TTC549 (cell line): ENCODE results near the gene SNX2.
"Not testable (repeated sequence)": the region's sequence is repeated elsewhere in the genome, so short reads cannot be mapped to it uniquely, and the experiment has no call there.

Experiments
- FAIRE-seq: peaks from 2 replicates; lab custom pipeline; 2012; peaks lifted over from hg19 to GRCh38; lab: Jason Lieb, UNC

SNX2 gene

DNA sequence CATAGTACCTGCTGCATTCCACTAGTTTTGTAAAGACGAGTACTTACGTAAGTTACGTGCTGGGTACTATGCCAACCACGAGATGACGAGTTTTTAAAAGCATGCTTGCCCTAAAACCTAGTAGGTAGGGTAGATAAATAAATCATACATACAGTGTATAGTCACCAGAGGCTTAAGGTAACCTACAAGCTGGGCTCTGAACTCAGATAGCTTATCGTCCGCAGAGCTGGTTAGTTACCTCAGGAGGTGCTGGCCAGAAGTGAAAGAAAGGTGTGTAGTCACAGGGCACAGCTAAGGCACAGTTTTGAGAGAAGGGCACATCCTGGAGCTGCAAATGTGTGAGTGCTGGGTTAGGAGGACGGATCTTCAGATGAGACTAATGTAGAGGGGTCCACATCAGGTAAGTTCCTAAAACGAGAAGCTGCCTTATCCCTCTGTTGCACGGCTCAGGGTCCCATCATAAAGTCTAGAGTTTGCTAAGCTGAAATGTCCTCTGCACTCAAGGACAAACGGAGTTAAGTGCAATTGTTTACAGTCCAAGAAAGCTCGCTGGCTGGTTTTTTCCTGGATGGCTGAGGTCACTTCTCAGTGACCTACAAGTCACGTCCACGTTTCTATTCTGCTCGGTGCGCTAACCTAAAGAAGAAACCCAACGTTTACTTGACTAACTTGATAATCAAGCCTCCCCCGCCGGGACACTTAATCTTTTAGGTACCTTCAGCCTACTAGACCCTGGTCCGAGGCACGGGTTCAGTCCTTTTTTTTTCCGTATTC, 69.4 kb downstream of the SNX2 start:
- no peak for FAIRE-seq

DNA sequence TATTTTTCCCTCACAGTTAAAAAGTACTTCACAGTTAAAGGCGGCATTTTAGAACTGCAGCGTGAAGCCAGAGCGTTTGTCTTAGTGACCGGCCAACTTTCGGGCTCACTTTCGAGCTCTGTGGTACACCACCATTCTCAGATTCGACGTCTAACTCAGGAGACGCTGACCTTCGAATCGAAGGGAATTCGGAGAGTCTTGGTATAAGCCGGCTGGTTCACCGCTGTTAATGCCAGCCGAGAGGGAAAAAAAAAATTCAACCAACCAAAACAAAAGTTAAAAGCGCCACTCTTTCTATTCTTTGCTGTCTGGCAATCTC, 70.0 kb downstream of the SNX2 start:
- no peak for FAIRE-seq

DNA sequence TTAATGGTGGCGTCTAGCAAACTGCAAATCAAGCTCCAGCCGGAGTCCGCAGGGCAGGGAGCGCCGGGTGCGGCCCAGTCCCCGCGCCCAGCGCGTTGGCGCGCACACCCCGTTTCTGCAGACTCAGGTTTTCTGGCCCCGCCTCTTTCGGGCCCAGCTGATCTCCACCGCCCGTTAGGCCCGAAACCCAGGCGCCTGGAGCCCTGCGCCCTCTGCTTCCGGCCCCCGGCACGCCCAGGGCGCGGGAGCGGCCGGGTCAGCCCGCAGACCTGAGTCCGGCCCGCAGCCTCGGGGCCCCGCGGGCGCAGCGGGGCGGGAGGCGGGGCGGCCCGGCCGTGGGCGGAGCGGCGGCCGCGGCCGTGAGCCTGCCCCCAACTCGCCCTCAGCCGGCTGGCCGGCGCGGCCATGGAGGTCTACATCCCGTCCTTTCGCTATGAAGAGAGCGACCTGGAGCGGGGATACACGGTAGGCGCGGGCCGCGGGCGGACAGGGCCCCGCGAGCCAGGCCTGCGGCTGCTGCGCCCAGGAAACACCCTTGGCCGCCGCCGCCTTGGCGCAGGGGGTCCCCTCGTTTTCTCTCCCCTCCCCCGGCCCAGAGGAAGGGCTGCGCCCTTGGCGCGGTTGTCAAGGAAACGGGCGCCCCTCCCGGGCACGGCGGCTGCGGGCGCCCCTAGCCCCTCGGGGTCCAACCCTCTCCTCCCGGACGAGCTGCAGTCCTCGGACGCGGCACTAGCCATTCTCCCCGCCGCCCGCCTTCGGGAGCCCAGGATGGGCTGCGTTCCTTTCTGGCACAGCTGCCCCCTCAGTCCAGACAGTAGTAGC, 70.6 kb downstream of the SNX2 start, which contains the start of gene SNX24:
SNX24 (plus strand) TSS at position 385 of the 822 bp plus-strand sequence; CDS start at position 406, 21 bp downstream.
- no peak for FAIRE-seq

DNA sequence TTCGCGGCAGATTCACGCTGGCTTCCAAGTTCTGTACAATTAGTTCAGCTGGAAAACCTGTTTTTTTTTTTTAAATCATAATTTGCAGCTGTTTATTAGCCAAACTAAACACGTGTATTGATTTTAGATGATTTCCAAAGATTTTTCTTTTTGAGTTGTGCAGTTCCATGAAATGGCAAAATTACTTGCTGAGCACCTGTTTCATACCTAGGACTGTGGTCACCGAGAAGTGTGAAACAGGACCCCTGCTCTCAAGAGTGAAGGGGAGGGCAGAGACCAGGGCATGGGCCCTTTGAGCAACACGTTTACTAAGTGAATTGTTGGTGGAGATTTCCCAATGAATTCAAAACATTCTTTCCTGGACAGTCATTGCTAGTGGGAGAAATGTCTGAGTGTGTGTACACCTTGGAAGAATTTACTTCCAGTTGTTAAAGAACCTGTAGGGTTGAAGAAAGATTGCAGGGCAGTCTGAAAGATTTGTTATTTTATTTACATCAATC, 71.2 kb downstream of the SNX2 start:
- no peak for FAIRE-seq

DNA sequence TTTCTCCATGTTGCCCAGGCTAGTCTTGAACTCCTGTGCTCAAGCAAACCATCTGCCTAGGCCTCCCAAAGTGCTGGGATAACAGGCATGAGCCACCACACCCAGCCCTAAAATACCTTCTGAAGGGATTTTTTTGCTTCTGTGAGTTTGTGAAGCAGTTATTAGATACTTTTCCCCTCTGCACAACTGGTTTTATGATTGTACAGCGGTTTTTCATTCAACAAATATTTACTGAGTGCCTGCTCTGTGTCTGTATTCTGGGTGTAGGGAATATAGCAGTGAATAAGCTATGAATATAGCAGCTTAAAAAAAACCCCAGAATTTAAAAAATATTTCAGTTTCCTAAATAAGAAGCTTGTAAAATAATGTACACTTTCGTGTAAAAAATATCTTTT, 72.8 kb downstream of the SNX2 start:
- no peak for FAIRE-seq

DNA sequence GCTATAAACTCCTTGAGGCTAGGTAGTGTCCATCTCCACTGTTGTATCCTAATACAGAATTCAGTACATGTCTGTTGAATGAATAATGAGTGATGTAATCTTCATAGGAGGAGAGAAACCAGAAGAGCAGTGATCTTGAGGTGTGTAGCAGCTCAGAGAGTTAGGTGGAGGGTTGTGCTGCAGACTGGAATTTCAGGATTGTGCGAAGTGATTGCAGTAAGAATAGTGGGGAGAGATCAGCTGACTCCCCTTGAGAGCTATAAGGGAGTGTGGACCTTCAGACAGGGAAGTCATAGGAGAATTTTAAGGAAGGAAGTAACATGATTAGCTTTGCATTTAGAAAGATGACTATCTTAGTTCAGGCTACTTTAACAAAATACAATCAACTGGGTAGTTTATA, 74.9 kb downstream of the SNX2 start:
- FAIRE-seq: no peak

DNA sequence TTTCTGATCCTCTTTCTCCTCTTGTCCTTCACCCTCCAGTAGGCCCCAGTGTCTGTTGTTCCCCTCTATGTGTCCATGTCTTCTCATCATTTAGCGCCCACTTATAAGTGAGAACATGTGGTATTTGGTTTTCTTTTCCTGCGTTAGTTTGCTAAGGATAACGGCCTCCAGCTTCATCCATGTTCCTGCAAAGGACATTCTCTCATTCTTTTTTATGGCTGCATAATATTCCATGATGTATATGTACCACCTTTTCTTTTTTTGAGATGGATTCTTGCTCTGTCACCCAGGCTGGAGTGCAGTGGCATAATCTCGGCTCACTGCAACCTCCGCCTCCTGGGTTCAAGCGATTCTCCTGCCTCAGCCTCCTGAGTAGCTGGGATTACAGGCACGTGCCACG, 82.7 kb downstream of the SNX2 start:
- FAIRE-seq: not testable (repeated sequence)

DNA sequence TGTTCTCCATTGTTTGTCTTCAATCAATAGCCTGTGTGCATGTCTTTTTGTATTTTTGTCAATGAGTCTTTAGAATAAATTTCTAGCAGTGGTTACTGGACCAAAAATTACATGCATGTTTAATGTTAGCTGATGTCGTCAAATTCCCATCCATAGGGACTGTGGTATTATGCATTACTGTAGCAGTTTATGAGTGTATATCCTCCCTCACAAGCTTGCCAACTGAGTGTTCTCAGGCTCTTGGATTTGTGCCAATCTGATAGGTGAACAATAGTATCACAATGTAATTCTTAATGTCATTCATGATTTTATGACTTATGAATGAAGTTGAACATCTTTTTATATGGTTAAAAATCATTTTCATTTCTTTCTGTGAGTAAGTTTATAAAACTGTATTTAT, 83.6 kb downstream of the SNX2 start:
- no peak for FAIRE-seq

DNA sequence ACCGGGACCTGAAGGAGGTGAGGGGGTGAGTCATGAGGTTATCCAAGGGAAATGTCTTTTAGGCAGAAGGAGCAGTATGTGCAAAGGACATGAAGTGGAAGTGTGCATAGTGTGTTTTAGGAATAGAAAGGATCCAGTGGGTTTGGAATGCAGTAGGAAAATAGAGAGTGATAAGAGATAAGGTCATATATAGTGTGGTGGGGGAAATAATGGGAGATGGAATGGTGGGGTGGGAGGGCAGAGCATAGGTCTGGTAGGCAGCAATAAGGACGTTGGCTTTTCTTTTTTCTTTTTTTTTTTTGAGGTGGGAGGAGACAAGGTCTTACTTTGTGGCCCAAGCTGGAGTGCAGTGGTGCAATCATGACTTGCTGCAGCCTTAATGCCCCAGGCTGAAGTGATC, 88.4 kb downstream of the SNX2 start:
- FAIRE-seq: no peak

DNA sequence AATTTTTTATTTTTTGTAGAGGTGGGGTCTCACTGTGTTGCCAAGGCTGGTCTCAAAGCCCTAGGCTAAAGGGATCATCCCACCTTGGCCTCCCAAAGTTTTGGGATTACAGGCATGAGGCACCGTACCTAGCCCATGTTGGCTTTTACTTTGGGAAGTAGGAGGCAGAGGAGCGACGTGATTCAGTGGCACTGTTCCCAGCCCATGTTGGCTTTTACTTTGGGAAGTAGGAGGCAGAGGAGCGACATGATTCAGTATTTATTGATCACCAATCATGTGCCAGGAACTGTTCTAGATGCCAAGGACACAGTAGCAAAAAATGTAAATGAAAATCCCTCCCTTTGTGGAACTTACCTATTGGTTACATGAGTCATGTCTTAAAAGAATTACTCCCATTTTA, 88.8 kb downstream of the SNX2 start:
- FAIRE-seq: no peak

DNA sequence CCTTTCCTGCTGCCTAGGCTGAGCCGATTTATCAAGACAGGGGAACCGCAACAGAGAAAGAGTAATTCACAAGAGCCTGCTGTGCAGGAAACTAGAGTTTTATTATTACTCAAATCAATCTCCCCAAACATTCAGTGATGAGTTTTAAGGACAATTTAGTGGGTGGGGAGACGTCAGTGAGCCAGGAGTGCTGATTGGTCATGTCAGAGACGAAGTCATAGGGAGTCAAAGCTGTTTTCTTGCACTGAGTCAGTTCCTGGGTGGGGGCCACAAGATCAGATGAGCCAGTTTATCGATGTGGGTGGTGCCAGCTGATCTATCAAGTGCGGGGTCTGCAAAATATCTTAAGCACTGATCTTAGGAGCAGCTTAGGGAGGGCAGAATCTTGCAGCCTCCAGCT, 89.5 kb downstream of the SNX2 start:
- FAIRE-seq: no peak

DNA sequence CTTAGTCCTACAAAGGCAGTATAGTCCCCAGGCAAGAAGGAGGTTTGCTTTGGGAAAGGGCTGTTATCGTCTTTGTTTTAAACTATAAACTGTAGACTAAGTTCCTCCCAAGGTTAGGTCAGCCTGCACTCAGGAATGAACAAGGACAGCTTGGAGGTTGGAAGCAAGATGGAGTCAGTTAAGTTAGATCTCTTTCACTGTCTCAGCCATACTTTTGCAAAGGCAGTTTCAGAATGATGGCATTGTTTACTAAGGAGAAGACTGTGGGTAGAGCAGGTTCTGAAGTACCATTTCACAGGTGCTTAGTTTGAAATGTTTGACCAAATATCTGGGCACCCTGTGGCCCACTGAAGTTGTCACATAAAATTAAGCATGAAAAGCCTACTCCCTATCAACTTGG, 90.0 kb downstream of the SNX2 start:
- FAIRE-seq: no peak

DNA sequence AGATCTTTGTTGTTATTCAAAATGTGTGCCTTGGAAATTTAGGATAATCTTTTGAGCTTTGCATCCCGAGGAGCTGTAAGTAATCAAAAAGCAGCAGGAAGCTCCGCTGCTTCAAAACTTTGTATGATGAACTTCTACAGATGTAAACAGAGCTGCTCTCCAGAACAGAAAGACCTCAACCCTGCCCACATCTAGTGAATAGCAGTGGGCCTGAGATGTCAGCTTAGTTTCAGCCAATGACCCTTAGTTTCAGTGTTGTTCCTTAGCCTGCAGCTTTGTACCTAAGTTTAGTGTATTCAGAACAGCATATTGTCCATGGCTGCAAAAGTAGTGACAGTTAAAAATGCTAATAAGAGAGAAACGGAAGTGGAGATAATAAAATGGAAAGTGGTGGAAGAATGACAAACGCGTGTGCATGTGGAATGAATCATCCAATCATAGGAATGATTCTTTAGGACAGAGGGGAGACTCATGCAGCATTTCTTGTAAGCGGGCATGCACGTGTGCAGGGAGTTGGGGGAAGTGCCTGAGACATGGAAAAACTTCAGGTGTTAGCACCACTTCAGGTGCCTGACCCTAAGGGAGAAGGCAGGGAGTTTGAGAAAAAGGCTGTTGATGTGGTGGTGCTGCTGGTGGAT, 95.5 kb downstream of the SNX2 start:
- FAIRE-seq: no peak

DNA sequence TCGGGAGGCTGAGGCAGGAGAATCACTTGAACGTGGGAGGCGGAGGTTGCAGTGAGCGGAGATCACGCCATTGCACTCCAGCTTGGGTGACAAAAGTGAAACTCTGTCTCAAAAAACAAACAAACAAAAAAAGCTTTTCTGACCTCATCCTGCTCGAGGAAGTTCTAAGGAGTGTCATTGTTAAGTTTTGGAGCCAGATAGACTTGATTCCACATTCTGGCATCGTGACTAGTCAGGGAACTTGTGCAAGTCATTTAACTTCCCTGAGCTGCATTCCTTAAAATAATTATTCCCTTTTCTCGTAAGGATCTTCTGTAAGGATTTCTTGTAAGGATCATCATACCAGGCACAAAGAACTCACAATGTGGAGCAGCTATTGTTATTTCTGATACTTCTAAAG, 96.8 kb downstream of the SNX2 start:
- FAIRE-seq: no peak

DNA sequence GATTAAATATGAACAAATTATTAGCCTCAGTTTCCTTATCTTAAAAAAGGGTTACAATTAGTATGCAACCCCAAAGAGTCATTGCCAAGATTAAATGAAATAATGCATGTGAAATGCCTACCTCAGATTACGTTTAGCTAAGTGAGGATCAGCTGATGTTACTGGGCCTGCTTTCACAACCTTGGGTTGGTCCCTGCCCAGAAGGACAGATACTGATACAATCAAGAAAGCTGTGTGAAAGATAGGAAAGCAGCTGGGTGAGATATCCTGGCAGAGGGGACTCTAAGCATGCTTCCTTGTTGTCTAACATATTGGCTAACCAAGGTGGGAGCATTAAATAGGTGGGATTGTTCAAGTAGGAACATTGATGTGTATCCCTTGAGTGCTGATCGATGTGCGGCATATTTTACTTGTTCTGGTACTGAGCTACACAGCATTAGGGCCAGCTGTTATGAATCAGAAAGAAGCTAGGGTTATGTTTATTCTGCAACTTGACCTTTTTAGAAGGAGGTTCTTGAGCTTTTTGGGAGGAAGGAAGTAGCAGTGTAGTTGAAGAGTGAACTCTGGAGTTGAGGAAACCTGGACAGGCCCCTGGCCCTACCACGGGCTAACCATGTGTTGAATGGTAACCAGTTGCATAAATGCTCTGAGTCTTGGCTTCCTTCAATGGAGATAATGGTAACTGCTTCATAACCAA, 99.4 kb downstream of the SNX2 start:
- no peak for FAIRE-seq

DNA sequence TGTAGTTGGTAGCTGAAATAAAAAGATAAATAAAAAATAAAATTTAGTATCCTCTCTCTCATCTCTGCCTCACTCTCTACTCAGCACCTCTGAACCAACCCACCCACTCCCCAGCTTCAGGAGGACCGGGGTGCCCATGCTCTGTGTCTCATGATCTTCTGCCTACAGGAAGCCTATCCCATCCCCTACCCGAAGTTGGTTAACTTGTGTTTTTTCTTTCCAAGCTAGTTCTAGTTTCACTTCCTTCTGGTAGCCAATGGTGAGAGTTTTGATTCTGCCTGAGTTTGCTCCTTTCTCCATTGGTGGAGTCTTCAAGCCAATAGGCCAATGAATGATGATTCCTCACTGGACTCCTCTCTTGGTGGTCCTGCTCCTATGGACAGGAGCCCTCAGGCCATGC, 102.6 kb downstream of the SNX2 start:
- no peak for FAIRE-seq

DNA sequence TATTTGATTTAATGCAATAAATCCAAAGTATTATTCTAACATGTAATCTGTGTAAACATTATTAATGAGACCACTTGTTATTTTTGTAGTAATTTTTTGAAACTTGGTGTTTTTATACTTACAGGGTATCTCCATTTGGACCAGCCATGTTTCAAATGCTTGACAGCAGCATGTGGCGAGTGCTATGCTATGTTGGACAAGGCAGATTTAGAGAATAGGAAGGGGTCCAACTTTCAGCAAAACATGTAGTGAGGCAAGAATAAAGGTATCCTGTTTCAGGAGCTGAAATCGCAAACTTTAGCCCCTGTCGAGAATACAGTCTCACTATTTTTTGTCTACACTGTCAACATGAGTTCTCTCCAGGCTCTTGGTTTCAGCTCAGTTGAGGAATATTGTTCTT, 104.2 kb downstream of the SNX2 start:
- no peak for FAIRE-seq
